GM23338 (cell line): ENCODE results near the gene ARL13B. TPM values are rescaled to one million over a fixed set of nuclear protein-coding genes. Genes with fewer than 3 reads are reported as not detected.

Source experiments
- ATAC-seq: fragments of 200-7000 bp; cut with Tn5 transposase; 3 replicates; pipeline ENCODE4 v1.9.1; 2020
- DNase-seq: peaks from one replicate; pipeline ENCODE4 v3.0.0-alpha.2; 2015; ENCODE audit warnings: low spot score
- H2AFZ ChIP-seq: fragments of 200-600 bp; sonication (generic); 2 replicates; pipeline ENCODE4 v1.8.0; 2016; ENCODE audit warnings: antibody characterized with exemption, mild to moderate bottlenecking, moderate library complexity
- H3F3A ChIP-seq: fragments of 200-600 bp; sonication (generic); replicated peaks from 2 replicates; pipeline ENCODE4 v1.8.0; 2017; ENCODE audit warnings: antibody characterized with exemption, mixed run types, low read depth
- H3K27ac ChIP-seq: fragments of 200-600 bp; sonication (generic); 2 replicates; pipeline ENCODE4 v1.6.1; 2016; ENCODE audit warnings: low read depth
- H3K27me3 ChIP-seq: fragments of 200-600 bp; sonication (generic); 2 replicates; pipeline ENCODE4 v1.8.0; 2016; ENCODE audit warnings: mild to moderate bottlenecking, mixed run types, moderate library complexity; ENCODE audit not compliant: insufficient read depth
- H3K36me3 ChIP-seq: fragments of 200-600 bp; sonication (generic); 2 replicates; pipeline ENCODE4 v1.8.0; 2016; ENCODE audit warnings: mild to moderate bottlenecking; ENCODE audit not compliant: insufficient read depth
- H3K4me1 ChIP-seq: fragments of 200-600 bp; sonication (generic); 2 replicates; pipeline ENCODE4 v1.8.0; 2016; ENCODE audit warnings: mild to moderate bottlenecking, moderate library complexity; ENCODE audit not compliant: insufficient read depth
- H3K4me2 ChIP-seq: fragments of 200-600 bp; sonication (generic); 2 replicates; pipeline ENCODE4 v1.7.1; 2017; ENCODE audit warnings: mixed run types
- H3K4me3 ChIP-seq: fragments of 200-600 bp; sonication (generic); 2 replicates; pipeline ENCODE4 v1.6.1; 2016; ENCODE audit warnings: mixed run types
- H3K79me2 ChIP-seq: fragments of 200-600 bp; sonication (generic); replicated peaks from 2 replicates; pipeline ENCODE4 v1.8.0; 2017; ENCODE audit warnings: mild to moderate bottlenecking; ENCODE audit not compliant: insufficient read depth
- H3K9me2 ChIP-seq: fragments of 200-600 bp; sonication (generic); 2 replicates; pipeline ENCODE4 v1.8.0; 2017; ENCODE audit not compliant: insufficient read depth
- H4K20me1 ChIP-seq: fragments of 200-600 bp; sonication (generic); replicated peaks from 2 replicates; pipeline ENCODE4 v1.8.0; 2017; ENCODE audit warnings: mild to moderate bottlenecking; ENCODE audit not compliant: insufficient read depth
- H3K27ac Mint-ChIP-seq: 2 replicates; pipeline ENCODE4 v1.8.0; 2020; ENCODE audit warnings: inconsistent platforms, mild to moderate bottlenecking, moderate library complexity, mixed read lengths
- H3K27me3 Mint-ChIP-seq: 3 replicates; pipeline ENCODE4 v1.8.0; 2022; ENCODE audit warnings: low read depth, mild to moderate bottlenecking, moderate library complexity, mixed read lengths, inconsistent platforms; ENCODE audit not compliant: insufficient read depth, poor library complexity
- H3K36me3 Mint-ChIP-seq: 3 replicates; pipeline ENCODE4 v1.8.0; 2021; ENCODE audit warnings: low read depth, mild to moderate bottlenecking, inconsistent platforms, moderate library complexity, mixed read lengths
- H3K4me1 Mint-ChIP-seq: 3 replicates; pipeline ENCODE4 v1.8.0; 2020; ENCODE audit warnings: mild to moderate bottlenecking, inconsistent platforms, mixed read lengths
- H3K4me3 Mint-ChIP-seq: 3 replicates; pipeline ENCODE4 v1.8.0; 2021; ENCODE audit warnings: moderate library complexity, mild to moderate bottlenecking, inconsistent platforms, mixed read lengths
- H3K9me3 Mint-ChIP-seq: 3 replicates; pipeline ENCODE4 v1.8.0; 2020; ENCODE audit warnings: moderate library complexity, mild to moderate bottlenecking, inconsistent platforms, mixed read lengths
- CREB1 ChIP-seq: fragments of 250-450 bp; sonication (Bioruptor Pico); IDR thresholded peaks from 2 replicates; pipeline ENCODE4 v1.5.0; 2020; ENCODE audit warnings: low read depth, mild to moderate bottlenecking, moderate library complexity
- EZH2 ChIP-seq: fragments of 200-600 bp; sonication (generic); IDR thresholded peaks from one replicate; pipeline ENCODE4 v1.8.0; 2017; ENCODE audit warnings: antibody characterized with exemption, mild to moderate bottlenecking, low read depth; ENCODE audit not compliant: unreplicated experiment
- EZH2phosphoT487 ChIP-seq: fragments of 200-600 bp; sonication (generic); IDR thresholded peaks from one replicate; pipeline ENCODE4 v1.8.1; 2018; ENCODE audit warnings: antibody characterized with exemption; ENCODE audit not compliant: unreplicated experiment
- JUNB ChIP-seq: IDR thresholded peaks from one replicate; pipeline ENCODE4 v1.6.1; 2016; ENCODE audit warnings: antibody characterized with exemption; ENCODE audit not compliant: unreplicated experiment
- NANOG ChIP-seq: IDR thresholded peaks from 2 replicates; pipeline ENCODE4 v1.6.1; 2016; ENCODE audit warnings: antibody characterized with exemption, borderline replicate concordance
- POLR2AphosphoS5 ChIP-seq: IDR thresholded peaks from 2 replicates; pipeline ENCODE4 v1.6.1; 2016; ENCODE audit warnings: antibody characterized with exemption, low read depth
- REST ChIP-seq: IDR thresholded peaks from one replicate; pipeline ENCODE4 v1.6.1; 2018; ENCODE audit warnings: antibody characterized with exemption; ENCODE audit not compliant: unreplicated experiment
- STAT1 ChIP-seq: IDR thresholded peaks from one replicate; pipeline ENCODE4 v1.6.1; 2016; ENCODE audit warnings: antibody characterized with exemption; ENCODE audit not compliant: unreplicated experiment
- ZNF114 ChIP-seq: fragments of 250-450 bp; sonication (Bioruptor Pico); IDR thresholded peaks from 2 replicates; pipeline ENCODE4 v1.5.0; 2020; ENCODE audit warnings: mild to moderate bottlenecking, moderate library complexity
- ZNF331 ChIP-seq: fragments of 250-450 bp; sonication (Bioruptor Pico); IDR thresholded peaks from 2 replicates; pipeline ENCODE4 v1.5.0; 2020; ENCODE audit warnings: low read depth, mild to moderate bottlenecking, moderate library complexity
- polyA plus RNA-seq: library from polyadenylated mRNA; unstranded; fragments of >200 nt; fragmentation: Nextera tagmentation; extraction: Ambion mirVana; gene quantifications from 2 replicates; pipeline ENCODE4 v1.2.1, GENCODE V29; 2016
- total RNA-seq: library from RNA; depleted of rRNA; stranded (reverse); fragments of >200 nt; shearing (Covaris generic); gene quantifications from 2 replicates; pipeline ENCODE4 v1.2.3, GENCODE V29; 2014
- TF ChIP-seq, protein P1 (sequence below): fragments of 250-450 bp; sonication (Bioruptor Pico); IDR thresholded peaks from 2 replicates; pipeline ENCODE4 v1.5.0; 2020; ENCODE audit warnings: mild to moderate bottlenecking, moderate library complexity
- TF ChIP-seq, protein P2 (sequence below): IDR thresholded peaks from 2 replicates; pipeline ENCODE4 v1.6.1; 2016; ENCODE audit warnings: antibody characterized with exemption
- TF ChIP-seq, protein P3 (sequence below), 2 experiments: fragments of 200-600 bp in 1 of 2; sonication (generic) in 1 of 2; conservative IDR thresholded peaks; 2 replicates each; pipeline versions ENCODE4 v1.5.1 to v1.6.1; 2016 to 2017; ENCODE audit warnings: antibody characterized with exemption in 2 of 2, low read depth in 2 of 2, mild to moderate bottlenecking in 2 of 2, moderate library complexity in 1 of 2

Gene ARL13B
- total and polyA plus RNA-seq, 2 experiments from 2014 or later, result 7.9 to 17.1 TPM

DNA sequence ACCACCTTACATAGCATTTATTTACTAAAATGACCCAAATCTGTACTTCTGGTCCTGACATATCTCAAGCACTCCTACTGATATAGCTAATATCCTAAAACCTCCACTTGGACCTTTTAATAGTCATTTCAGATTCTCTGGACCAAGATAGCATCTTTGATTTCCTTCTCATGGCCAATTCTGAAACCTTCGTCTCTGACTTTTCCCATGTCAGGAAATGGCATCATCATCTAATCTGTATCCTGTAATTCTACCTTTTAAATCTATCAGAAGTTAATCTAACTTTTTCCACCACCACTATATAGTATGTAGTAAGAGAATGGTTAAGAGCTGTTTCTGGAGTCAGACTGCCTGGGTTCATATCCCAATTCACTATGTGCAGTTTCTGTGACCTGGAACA, 32.2 kb downstream of the ARL13B start:
- no peaks in the 10 kb centered on the region for H3K79me2 ChIP-seq
- no peaks in the 10 kb centered on the region for H3K4me1 Mint-ChIP-seq
- no peak overlapping the region for H3K27ac ChIP-seq
- ATAC-seq (no peak), DNase-seq (no peak)
- H3K27ac Mint-ChIP-seq, result no peak overlapping the region
- no peak overlapping the region for H2AFZ ChIP-seq
- TF ChIP-seq REST, result no peak
- TF ChIP-seq NANOG, result no peak
- no peak for TF ChIP-seq CREB1 (CRISPR knock-in tag)
- TF ChIP-seq, protein P1, sequence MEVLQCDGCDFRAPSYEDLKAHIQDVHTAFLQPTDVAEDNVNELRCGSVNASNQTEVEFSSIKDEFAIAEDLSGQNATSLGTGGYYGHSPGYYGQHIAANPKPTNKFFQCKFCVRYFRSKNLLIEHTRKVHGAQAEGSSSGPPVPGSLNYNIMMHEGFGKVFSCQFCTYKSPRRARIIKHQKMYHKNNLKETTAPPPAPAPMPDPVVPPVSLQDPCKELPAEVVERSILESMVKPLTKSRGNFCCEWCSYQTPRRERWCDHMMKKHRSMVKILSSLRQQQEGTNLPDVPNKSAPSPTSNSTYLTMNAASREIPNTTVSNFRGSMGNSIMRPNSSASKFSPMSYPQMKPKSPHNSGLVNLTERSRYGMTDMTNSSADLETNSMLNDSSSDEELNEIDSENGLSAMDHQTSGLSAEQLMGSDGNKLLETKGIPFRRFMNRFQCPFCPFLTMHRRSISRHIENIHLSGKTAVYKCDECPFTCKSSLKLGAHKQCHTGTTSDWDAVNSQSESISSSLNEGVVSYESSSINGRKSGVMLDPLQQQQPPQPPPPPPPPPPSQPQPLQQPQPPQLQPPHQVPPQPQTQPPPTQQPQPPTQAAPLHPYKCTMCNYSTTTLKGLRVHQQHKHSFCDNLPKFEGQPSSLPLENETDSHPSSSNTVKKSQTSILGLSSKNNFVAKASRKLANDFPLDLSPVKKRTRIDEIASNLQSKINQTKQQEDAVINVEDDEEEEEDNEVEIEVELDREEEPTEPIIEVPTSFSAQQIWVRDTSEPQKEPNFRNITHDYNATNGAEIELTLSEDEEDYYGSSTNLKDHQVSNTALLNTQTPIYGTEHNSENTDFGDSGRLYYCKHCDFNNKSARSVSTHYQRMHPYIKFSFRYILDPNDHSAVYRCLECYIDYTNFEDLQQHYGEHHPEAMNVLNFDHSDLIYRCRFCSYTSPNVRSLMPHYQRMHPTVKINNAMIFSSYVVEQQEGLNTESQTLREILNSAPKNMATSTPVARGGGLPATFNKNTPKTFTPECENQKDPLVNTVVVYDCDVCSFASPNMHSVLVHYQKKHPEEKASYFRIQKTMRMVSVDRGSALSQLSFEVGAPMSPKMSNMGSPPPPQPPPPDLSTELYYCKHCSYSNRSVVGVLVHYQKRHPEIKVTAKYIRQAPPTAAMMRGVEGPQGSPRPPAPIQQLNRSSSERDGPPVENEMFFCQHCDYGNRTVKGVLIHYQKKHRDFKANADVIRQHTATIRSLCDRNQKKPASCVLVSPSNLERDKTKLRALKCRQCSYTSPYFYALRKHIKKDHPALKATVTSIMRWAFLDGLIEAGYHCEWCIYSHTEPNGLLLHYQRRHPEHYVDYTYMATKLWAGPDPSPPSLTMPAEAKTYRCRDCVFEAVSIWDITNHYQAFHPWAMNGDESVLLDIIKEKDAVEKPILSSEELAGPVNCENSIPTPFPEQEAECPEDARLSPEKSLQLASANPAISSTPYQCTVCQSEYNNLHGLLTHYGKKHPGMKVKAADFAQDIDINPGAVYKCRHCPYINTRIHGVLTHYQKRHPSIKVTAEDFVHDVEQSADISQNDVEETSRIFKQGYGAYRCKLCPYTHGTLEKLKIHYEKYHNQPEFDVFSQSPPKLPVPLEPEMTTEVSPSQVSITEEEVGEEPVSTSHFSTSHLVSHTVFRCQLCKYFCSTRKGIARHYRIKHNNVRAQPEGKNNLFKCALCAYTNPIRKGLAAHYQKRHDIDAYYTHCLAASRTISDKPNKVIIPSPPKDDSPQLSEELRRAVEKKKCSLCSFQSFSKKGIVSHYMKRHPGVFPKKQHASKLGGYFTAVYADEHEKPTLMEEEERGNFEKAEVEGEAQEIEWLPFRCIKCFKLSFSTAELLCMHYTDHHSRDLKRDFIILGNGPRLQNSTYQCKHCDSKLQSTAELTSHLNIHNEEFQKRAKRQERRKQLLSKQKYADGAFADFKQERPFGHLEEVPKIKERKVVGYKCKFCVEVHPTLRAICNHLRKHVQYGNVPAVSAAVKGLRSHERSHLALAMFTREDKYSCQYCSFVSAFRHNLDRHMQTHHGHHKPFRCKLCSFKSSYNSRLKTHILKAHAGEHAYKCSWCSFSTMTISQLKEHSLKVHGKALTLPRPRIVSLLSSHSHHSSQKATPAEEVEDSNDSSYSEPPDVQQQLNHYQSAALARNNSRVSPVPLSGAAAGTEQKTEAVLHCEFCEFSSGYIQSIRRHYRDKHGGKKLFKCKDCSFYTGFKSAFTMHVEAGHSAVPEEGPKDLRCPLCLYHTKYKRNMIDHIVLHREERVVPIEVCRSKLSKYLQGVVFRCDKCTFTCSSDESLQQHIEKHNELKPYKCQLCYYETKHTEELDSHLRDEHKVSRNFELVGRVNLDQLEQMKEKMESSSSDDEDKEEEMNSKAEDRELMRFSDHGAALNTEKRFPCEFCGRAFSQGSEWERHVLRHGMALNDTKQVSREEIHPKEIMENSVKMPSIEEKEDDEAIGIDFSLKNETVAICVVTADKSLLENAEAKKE (CRISPR knock-in tag), result no peak
- no peak for TF ChIP-seq POLR2AphosphoS5
- TF ChIP-seq ZNF331 (CRISPR knock-in tag), result no peak
- no peak for TF ChIP-seq EZH2phosphoT487
- TF ChIP-seq, protein P2, sequence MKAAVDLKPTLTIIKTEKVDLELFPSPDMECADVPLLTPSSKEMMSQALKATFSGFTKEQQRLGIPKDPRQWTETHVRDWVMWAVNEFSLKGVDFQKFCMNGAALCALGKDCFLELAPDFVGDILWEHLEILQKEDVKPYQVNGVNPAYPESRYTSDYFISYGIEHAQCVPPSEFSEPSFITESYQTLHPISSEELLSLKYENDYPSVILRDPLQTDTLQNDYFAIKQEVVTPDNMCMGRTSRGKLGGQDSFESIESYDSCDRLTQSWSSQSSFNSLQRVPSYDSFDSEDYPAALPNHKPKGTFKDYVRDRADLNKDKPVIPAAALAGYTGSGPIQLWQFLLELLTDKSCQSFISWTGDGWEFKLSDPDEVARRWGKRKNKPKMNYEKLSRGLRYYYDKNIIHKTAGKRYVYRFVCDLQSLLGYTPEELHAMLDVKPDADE, result no peak
- TF ChIP-seq ZNF114 (CRISPR knock-in tag), result no peak
- no peak for TF ChIP-seq EZH2
- no peak for TF ChIP-seq STAT1
- TF ChIP-seq, protein P3, sequence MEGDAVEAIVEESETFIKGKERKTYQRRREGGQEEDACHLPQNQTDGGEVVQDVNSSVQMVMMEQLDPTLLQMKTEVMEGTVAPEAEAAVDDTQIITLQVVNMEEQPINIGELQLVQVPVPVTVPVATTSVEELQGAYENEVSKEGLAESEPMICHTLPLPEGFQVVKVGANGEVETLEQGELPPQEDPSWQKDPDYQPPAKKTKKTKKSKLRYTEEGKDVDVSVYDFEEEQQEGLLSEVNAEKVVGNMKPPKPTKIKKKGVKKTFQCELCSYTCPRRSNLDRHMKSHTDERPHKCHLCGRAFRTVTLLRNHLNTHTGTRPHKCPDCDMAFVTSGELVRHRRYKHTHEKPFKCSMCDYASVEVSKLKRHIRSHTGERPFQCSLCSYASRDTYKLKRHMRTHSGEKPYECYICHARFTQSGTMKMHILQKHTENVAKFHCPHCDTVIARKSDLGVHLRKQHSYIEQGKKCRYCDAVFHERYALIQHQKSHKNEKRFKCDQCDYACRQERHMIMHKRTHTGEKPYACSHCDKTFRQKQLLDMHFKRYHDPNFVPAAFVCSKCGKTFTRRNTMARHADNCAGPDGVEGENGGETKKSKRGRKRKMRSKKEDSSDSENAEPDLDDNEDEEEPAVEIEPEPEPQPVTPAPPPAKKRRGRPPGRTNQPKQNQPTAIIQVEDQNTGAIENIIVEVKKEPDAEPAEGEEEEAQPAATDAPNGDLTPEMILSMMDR (conservative IDR thresholded peaks at IDR 0.05; ENCODE audit: low read depth in 2 of 2), result no peak
- no peak for TF ChIP-seq JUNB
- no peaks in the 10 kb centered on the region for H3K9me3 Mint-ChIP-seq
- H3K4me3 ChIP-seq, result no peak overlapping the region
- no peaks in the 10 kb centered on the region for H3K27me3 ChIP-seq
- H3K36me3 ChIP-seq, result no peaks in the 10 kb centered on the region
- no peak overlapping the region for H3K4me3 Mint-ChIP-seq
- no peaks in the 10 kb centered on the region for H3K4me1 ChIP-seq
- no peak overlapping the region for H3K4me2 ChIP-seq
- H3K9me2 ChIP-seq, result no peaks in the 10 kb centered on the region
- H3K27me3 Mint-ChIP-seq, result no peaks in the 10 kb centered on the region
- no peaks in the 10 kb centered on the region for H4K20me1 ChIP-seq
- no peaks in the 10 kb centered on the region for H3F3A ChIP-seq
- no peaks in the 10 kb centered on the region for H3K36me3 Mint-ChIP-seq
